Astrocyte (in vitro differentiated cells and primary cell): Measurements from ENCODE around the gene IL19.

ENCODE experiments used
- EZH2 ChIP-seq: IDR thresholded peaks from 2 replicates; pipeline ENCODE4 v1.6.1; 2012; ENCODE audit warnings: mild to moderate bottlenecking, low read length, inconsistent platforms; ENCODE audit not compliant: insufficient read depth
- TF ChIP-seq, protein P1 (sequence below): IDR thresholded peaks from 2 replicates; pipeline ENCODE4 v1.5.1; 2011; ENCODE audit warnings: low read depth, mild to moderate bottlenecking, inconsistent platforms, low read length, moderate library complexity; ENCODE audit not compliant: insufficient read depth

DNA sequence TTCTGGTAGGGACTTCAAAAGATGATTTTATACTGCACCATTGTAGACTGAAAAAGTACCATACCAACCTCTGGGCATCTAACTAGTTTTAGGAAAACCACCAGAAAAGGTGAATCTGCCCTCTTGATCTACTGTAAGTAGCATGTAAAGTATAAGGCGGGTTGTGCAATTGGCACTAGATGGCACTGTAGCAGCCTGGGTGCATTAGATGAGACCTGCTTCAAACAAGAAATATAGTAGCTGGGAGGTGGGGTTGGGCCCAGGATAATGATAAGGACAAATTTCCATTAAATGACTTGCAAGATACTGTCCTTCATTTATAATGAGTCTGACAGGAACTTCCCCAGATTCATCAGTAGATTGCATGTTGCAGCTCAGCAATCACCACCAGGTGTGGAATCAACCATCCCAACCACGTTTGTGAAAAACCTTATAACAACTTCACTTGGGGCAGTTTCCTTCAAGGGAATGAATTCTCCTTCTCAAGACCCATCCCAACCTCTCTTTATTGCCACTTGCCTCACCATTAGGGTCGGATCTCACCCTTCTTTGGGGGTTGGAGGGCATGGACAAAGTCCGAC is 39.0 kb downstream of the IL19 start:
- TF ChIP-seq, protein P1, sequence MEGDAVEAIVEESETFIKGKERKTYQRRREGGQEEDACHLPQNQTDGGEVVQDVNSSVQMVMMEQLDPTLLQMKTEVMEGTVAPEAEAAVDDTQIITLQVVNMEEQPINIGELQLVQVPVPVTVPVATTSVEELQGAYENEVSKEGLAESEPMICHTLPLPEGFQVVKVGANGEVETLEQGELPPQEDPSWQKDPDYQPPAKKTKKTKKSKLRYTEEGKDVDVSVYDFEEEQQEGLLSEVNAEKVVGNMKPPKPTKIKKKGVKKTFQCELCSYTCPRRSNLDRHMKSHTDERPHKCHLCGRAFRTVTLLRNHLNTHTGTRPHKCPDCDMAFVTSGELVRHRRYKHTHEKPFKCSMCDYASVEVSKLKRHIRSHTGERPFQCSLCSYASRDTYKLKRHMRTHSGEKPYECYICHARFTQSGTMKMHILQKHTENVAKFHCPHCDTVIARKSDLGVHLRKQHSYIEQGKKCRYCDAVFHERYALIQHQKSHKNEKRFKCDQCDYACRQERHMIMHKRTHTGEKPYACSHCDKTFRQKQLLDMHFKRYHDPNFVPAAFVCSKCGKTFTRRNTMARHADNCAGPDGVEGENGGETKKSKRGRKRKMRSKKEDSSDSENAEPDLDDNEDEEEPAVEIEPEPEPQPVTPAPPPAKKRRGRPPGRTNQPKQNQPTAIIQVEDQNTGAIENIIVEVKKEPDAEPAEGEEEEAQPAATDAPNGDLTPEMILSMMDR, result peak; percentile 44
- no peak for TF ChIP-seq EZH2
